ENCODE results near the gene AREG.

DNA sequence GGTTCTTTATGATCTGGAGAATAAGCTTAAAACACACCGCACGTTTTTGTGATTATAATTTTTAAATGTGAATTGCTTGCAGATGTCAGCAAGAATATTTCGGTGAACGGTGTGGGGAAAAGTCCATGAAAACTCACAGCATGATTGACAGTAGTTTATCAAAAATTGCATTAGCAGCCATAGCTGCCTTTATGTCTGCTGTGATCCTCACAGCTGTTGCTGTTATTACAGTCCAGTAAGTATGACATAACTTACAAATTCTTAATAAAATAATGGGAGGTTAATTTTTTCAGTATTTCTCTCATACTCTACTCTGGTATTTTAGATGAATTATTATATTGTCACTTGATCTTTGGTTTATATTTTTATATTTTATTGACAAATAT, 5.4 kb downstream of the AREG start:
- TF ChIP-seq CTCF (IDR thresholded peaks at IDR 0.05) (no peak), EP300 (IDR thresholded peaks at IDR 0.05) (no peak), POLR2A (IDR thresholded peaks at IDR 0.05) (no peak)
